Hippocampal formation (tissue), 2 donors: Measurements from ENCODE around the gene PLCG2.
"Not testable (repeated sequence)": the region's sequence is repeated elsewhere in the genome, so short reads cannot be mapped to it uniquely, and the experiment has no call there.

Experiments used
- DNase-seq, 2 donors: peaks; one replicate each; lab custom pipeline; 2025; lab: John Stamatoyannopoulos, UW

PLCG2 gene

GRCh38 chr16:81790277-81790676 lies 11.2 kb downstream of the PLCG2 start:
- DNase-seq = no peak

- no peak for DNase-seq
These were observed 11.8 kb downstream of the PLCG2 start for GRCh38 chr16:81790830-81791435.

DNA sequence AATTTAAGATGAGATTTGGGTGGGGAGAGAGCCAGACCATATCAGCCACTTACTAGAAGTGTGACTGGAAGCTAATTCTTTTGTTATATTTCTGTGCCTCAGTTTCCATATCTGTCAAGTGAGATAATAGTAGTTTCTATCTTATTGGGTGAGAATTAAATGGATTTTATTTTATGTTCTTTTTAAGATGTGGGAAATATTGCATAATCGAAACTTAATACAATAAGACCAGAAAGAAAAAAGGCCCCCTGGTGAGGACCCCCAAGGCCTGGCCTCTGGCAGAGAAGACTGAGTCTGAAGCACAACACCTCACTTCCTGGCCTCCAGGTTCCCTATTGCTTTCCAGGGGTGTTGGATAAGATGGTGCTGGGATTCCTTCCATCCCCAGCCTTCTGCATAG lies 13.7 kb downstream of the PLCG2 start:
- DNase-seq = no peak

- no peak for DNase-seq
These were observed 16.1 kb downstream of the PLCG2 start for GRCh38 chr16:81795193-81795592.

DNA sequence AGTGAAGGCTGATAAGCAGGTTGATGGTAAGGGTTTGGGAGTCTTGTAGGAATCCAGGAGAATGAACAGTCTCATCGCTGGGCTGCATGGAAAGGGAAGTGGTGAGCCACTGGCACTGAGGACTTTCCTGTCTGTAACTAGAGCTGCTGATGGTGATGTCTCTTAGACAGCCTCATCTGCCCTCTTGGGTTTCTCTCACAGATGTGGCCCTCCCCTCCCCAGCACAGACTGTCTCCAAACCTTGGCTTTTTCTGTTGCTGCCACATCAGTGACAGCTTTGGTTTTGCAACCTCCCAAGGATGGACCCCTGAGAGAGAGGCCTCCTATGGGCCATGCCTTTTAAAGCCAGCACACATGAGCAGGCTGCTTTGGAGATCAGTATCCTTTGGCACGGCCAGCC lies 16.9 kb downstream of the PLCG2 start:
- DNase-seq = no peak

GRCh38 chr16:81796583-81797346 lies 17.7 kb downstream of the PLCG2 start:
- no peak for DNase-seq

DNA sequence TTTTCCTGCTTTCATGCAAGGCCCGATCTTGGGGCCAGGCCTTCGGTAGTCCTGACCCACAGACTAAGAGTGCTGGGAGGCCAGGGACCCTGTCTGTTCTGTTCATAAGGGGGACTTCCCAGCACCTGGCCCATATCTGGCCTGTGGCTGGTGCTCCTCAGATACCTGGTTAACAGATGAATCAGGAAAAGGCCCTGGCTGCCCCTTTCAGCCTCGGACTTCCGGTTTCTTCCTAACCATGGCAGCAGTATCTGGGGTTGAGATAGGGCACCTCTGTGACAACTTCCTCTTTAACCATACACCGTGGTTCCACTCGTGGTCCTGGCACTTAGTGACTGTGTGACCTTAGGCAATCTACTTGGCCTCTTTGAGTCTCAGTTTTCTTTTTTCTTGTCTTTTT lies 18.4 kb downstream of the PLCG2 start:
- DNase-seq = no peak

GRCh38 chr16:81798311-81799137 lies 19.4 kb downstream of the PLCG2 start:
- DNase-seq = no peak

DNA sequence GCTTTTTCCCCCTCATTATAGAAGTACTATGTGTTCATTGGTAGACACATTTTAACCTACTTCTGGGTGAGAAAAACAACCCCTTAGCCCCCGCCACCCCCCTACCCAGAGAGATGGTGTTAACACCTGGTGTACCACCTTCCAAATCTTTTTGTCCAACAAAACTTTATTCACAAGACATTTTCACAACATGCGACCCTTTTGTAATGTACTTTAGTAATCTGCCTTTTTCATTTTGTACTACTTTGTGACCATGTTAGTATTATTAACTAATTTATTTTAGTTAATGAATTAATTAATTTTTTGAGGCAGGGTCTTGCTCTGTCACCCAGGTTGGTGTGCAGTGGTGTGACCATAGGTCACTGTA lies 20.0 kb downstream of the PLCG2 start:
- no peak for DNase-seq

DNA sequence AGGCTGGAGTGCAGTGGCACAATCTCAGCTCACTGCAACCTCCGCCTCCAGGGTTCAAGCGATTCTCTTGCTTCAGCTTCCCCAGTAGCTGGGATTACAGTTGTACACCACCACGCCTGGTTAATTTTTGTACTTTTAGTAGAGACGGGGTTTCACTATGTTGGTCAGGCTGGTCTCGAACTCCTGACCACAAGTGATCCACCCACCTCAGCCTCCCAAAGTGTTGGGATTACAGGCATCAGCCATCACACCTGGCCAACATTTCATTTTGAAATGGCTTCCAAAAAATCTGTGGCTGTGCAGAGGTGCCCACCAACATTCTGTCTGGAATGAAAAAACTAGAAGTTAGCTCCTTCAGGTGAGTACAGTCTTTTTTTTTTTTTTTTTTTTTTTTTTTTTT lies 22.6 kb downstream of the PLCG2 start:
- not testable (repeated sequence) for DNase-seq

DNA sequence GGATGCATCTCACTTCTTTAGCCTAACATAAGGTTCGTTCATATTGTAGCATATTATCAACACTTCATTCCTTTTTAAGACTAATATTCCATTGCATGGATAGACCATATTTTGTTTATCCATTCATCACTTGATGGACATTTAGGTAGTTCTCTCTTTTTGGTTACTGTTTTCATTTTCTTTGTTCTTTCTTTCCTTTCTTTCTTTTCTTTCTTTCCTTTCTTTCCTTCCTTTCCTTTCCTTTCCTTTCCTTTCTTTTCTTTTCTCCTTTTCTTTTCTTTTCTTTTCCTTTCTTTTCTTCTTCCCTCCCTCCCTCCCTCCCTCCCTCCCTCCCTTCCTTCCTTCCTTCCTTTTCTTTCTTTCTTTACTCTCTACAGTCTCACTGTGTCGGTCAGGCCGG lies 24.2 kb downstream of the PLCG2 start:
- no peak for DNase-seq

DNA sequence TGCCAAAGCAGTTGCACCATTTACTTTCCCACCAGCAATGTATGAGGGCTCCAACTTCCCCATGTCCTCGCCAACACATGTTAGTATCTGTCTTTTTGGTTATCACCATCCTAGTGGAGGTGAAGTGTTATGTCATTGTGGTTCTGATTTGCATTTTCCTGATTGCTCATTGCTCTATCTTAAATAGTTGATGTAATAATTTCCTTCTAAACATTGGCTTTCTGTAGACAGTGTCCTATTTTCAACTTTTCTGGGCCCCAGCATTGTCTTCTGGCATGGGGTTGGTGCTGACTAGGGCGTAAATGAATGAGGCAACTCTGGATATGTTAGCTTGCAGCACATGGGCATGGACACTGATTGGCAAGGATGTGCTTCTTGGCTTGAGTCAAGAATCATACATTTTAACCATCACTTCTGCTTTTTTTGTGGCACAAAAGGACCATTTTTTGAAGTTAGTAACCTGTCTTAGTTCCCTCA lies 25.1 kb downstream of the PLCG2 start:
- no peak for DNase-seq

GRCh38 chr16:81806696-81807095 lies 27.6 kb downstream of the PLCG2 start:
- DNase-seq = no peak

- no peak for DNase-seq
These were observed 28.8 kb downstream of the PLCG2 start for GRCh38 chr16:81807767-81808358.

DNA sequence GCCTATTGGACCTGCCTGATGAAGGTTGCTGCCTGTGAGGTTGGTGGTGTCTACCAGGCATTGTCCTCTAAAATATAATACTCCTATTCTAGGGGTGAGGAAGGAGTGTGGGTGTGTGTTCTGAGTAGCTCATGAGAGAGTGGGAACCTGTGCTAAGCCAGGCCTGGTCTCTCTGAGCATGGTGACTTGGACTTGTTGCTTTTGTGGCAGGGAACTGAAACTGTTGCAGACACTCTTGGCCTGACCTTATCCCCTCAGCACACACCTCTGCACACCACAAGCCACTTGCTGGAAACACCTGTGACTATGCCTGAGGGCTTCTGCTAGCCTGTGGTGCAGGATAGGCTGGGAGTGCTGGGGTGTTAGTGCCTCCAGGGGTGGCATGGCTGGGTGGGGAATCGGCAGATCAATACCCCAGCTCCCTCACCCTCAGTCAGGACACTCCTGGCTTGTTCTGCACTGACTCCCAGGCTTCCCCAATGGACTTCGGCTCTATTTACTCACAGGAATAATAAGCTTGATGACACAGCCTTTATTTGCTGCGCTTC lies 29.9 kb downstream of the PLCG2 start:
- no peak for DNase-seq

- no peak for DNase-seq
These were observed 30.5 kb downstream of the PLCG2 start for GRCh38 chr16:81809567-81809966.

DNA sequence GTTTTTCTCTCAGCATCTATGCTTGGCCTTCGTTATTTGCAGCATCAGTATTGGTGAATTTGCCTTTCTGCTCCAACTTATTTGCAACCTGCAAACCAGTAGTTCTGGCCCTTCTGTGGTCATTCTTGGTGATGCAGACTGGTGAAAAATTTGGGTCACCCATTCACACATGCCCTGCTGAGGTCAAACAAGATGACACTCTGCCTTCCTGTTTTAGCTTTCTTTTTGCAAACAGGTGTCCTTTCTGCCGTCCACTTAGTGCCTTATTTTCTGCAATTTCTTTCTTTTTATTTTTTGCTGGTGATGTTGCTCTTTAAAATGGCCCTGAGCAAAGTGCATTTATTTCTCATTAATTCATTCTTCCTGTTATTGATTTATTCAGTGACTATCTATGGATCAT lies 31.3 kb downstream of the PLCG2 start:
- no peak for DNase-seq

DNA sequence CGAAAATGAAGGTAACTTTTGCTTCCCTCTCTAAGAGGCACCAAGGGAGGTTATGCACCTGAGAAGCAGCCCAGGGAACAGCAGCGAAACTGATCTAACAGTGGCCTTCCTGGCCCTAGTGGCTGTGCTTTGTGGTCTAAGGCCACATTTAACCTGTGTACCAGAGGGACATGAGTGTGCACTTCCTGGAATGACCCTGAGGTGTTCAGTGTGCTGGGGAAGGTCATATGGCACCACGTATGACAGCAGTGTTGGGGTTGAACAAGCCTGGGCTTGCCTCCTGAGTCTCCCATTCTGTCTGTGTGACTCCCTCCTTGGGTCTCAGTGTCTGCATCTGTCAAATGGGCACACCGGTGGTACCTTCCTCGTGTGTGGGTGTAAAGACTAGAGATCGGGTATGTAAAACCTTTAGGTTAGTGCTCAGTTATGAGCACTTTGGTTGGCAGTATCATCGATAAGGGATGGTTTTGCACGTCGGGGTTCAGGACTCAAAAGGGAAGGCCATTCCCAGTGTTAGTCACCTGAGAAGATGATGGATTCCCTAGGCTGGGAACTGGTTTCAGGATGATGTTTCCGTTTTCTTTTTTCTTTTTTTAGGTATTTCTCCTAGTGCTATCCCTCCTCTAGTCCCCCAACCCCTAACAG lies 31.9 kb downstream of the PLCG2 start:
- no peak for DNase-seq

- no peak for DNase-seq
These were observed 34.6 kb downstream of the PLCG2 start for GRCh38 chr16:81813648-81814047.

DNA sequence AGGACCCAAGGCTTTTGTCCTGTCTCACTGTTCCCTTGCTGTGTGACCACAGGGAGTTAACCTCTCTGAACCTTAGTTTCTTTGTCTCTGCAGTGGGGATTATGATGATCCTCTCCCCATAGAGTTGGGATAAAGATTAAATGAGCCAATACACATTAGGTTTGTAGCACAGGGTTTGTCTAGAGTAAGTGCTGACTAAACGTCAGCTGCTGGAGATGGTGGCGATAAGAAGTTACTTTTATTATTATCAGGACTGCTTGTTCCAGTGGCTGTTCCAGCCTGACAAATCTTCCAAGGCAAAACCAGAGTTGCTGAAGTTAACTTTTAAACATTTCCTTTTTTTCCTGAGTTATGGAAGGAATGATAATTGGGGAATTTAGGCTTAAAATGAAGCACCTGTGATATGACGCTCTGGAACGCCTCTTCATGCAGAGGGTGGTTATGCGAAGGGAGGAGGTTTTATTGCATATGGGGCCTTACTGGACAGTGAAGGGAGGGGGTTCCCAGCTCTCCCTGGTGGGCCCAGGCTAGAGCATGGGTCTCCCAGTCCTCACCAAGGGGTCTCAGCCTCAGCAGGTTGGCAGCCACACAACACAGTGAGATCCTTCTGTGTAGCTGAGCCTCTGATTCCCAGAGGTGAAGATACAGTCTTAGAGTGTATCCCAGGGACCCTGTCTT lies 35.8 kb downstream of the PLCG2 start:
- DNase-seq = no peak

DNA sequence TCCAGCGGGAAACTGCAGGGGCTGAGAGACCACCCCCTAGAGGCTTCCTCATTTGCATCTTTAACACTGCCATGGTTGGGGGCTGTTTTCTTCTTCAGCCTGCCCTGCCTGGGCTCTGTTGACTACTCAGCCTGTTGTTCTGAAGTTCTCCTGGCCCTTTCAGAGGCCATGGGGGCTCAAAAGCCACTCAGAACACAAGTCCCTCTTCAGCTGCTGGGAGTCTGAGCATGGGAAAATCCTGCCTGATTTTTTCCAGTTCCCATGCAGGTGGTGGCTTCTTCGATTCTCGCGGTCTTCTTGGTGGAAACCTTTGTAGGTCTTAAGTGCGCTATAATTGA lies 36.3 kb downstream of the PLCG2 start:
- DNase-seq = no peak
